Activated CD4-positive, alpha-beta T cell treated with anti-CD3 and anti-CD28 coated beads, Interleukin-2, amount 50 U/mL, for 1 hour (primary cell): Measurements from ENCODE around the gene NUS1.
"Not testable (repeated sequence)": the region's sequence is repeated elsewhere in the genome, so short reads cannot be mapped to it uniquely, and the experiment has no call there.

ENCODE experiments used
- DNase-seq: peaks from one replicate; pipeline ENCODE4 v3.0.0-alpha.2; 2020

NUS1 gene

GRCh38 chr6:117674991-117675657 is at the start of gene NUS1:
Gene NUS1 (plus strand): TSS chr6:117675469. CDS start chr6:117675671, 202 bp downstream.
- peak; percentile 98 for DNase-seq

- DNase-seq, result no peak
Observed at GRCh38 chr6:117627533-117627932, 47.7 kb upstream of the NUS1 start.

- DNase-seq, result no peak
Observed at GRCh38 chr6:117629119-117629660, 46.1 kb upstream of the NUS1 start.

- no peak for DNase-seq
Observed at GRCh38 chr6:117637770-117638169, 37.5 kb upstream of the NUS1 start.

- no peak for DNase-seq
Observed at GRCh38 chr6:117642976-117643375, 32.3 kb upstream of the NUS1 start.

GRCh38 chr6:117651984-117652383 is 23.3 kb upstream of the NUS1 start:
- DNase-seq, result not testable (repeated sequence)

GRCh38 chr6:117653949-117654348 is 21.3 kb upstream of the NUS1 start:
- no peak for DNase-seq

GRCh38 chr6:117655380-117655779 is 19.9 kb upstream of the NUS1 start:
- no peak for DNase-seq

GRCh38 chr6:117666881-117667280 is 8.4 kb upstream of the NUS1 start:
- DNase-seq, result no peak

GRCh38 chr6:117668736-117669135 is 6.5 kb upstream of the NUS1 start:
- DNase-seq, result no peak

- no peak for DNase-seq
Observed at GRCh38 chr6:117674503-117674902, 766 bp upstream of the NUS1 start.

GRCh38 chr6:117675658-117676301 is 511 bp downstream of the NUS1 start:
- not testable (repeated sequence) for DNase-seq

- no peak for DNase-seq
Observed at GRCh38 chr6:117676577-117677218, 1.4 kb downstream of the NUS1 start.

- DNase-seq, result no peak
Observed at GRCh38 chr6:117677553-117678141, 2.4 kb downstream of the NUS1 start.

GRCh38 chr6:117681162-117681741 is 6.0 kb downstream of the NUS1 start:
- DNase-seq, result no peak

- DNase-seq, result no peak
Observed at GRCh38 chr6:117684749-117685148, 9.5 kb downstream of the NUS1 start.

- no peak for DNase-seq
Observed at GRCh38 chr6:117685359-117685758, 10.1 kb downstream of the NUS1 start.

GRCh38 chr6:117687021-117687648 is 11.9 kb downstream of the NUS1 start:
- no peak for DNase-seq

GRCh38 chr6:117689584-117689983 is 14.3 kb downstream of the NUS1 start:
- not testable (repeated sequence) for DNase-seq

- no peak for DNase-seq
Observed at GRCh38 chr6:117706504-117706903, 31.2 kb downstream of the NUS1 start.

GRCh38 chr6:117706936-117707509 is 31.8 kb downstream of the NUS1 start:
- DNase-seq, result not testable (repeated sequence)

GRCh38 chr6:117711369-117711768 is 36.1 kb downstream of the NUS1 start:
- DNase-seq, result no peak
